OCI-M2 (cell line): Measurements from ENCODE around the gene USP5.
A peak's percentile ranks its signal among the peaks of the same experiment; 100 is the strongest.

Experiments used
- DNase-seq: peaks from one replicate; lab custom pipeline; 2025; ENCODE audit not compliant: unreplicated experiment; lab: John Stamatoyannopoulos, UW

Gene USP5

GRCh38 chr12:6839482-6840201 is 12.3 kb upstream of the USP5 start:
- DNase-seq = no peak

GRCh38 chr12:6840330-6840729 is 11.6 kb upstream of the USP5 start:
- no peak for DNase-seq

GRCh38 chr12:6840761-6841515 is 11.0 kb upstream of the USP5 start, which contains the start of gene GNB3:
Gene GNB3, plus strand, starts transcription at chr12:6840925. Its CDS starts 363 bp downstream, at chr12:6841288.
- DNase-seq = no peak

GRCh38 chr12:6842075-6842474 is 9.9 kb upstream of the USP5 start:
- no peak for DNase-seq

GRCh38 chr12:6843118-6843902 is 8.6 kb upstream of the USP5 start:
- DNase-seq = no peak

- DNase-seq = no peak
Observed at GRCh38 chr12:6845395-6845794, 6.6 kb upstream of the USP5 start.

- no peak for DNase-seq
Observed at GRCh38 chr12:6846316-6846869, 5.6 kb upstream of the USP5 start.

GRCh38 chr12:6847676-6848075 is 4.3 kb upstream of the USP5 start:
- no peak for DNase-seq

GRCh38 chr12:6849427-6849826 is 2.5 kb upstream of the USP5 start:
- DNase-seq = no peak

GRCh38 chr12:6849976-6850560 is 1.9 kb upstream of the USP5 start:
- no peak for DNase-seq

GRCh38 chr12:6850796-6851152 is 1.2 kb upstream of the USP5 start:
- DNase-seq = no peak

GRCh38 chr12:6851153-6851920 is 613 bp upstream of the USP5 start, which contains the start of gene CDCA3:
Gene CDCA3, minus strand, starts transcription at chr12:6851286. Its CDS starts 334 bp downstream, at chr12:6850952.
- peak; percentile 66 for DNase-seq

- DNase-seq = no peak
Observed at GRCh38 chr12:6852651-6853354, 853 bp downstream of the USP5 start.

- DNase-seq = no peak
Observed at GRCh38 chr12:6853626-6854025, 1.7 kb downstream of the USP5 start.

- no peak for DNase-seq
Observed at GRCh38 chr12:6854036-6854435, 2.1 kb downstream of the USP5 start.

- DNase-seq = no peak
Observed at GRCh38 chr12:6855322-6855721, 3.4 kb downstream of the USP5 start.

GRCh38 chr12:6858799-6859198 is 6.8 kb downstream of the USP5 start:
- no peak for DNase-seq

GRCh38 chr12:6860116-6860515 is 8.2 kb downstream of the USP5 start:
- no peak for DNase-seq

GRCh38 chr12:6860942-6861341 is 9.0 kb downstream of the USP5 start:
- DNase-seq = no peak

GRCh38 chr12:6861391-6861790 is 9.4 kb downstream of the USP5 start:
- no peak for DNase-seq
